Mesenteric fat pad (tissue), 1 donor: ENCODE results near the gene LIMK2. TPM values are rescaled to one million over a fixed set of nuclear protein-coding genes. Genes with fewer than 3 reads are reported as not detected.
"Not testable (repeated sequence)": the region's sequence is repeated elsewhere in the genome, so short reads cannot be mapped to it uniquely, and the experiment has no call there.

Experiments
- DNase-seq: peaks from one replicate; pipeline ENCODE4 v3.0.0-alpha.2; 2020; ENCODE audit warnings: low spot score
- total RNA-seq: library from RNA; stranded (reverse); fragmentation: NEBNext Ultra II Directional; extraction: Animal tissue kit (Norgen Biotek cat#: 25700); gene quantifications from one replicate; pipeline ENCODE4 v1.2.1, GENCODE V29; 2021
- donor health status: DM: yes; HTN: yes; CAD: no.

Gene LIMK2
- total RNA-seq, 1 donor from 2014 or later, result 52.1 TPM

GRCh38 chr22:31241936-31242335 lies 29.8 kb downstream of the LIMK2 start:
- DNase-seq, result no peak

GRCh38 chr22:31243339-31244045 lies 31.4 kb downstream of the LIMK2 start:
- no peak for DNase-seq

- peak; percentile 85 for DNase-seq
Observed at GRCh38 chr22:31244046-31244942, 32.2 kb downstream of the LIMK2 start.

GRCh38 chr22:31244943-31245451 lies 32.9 kb downstream of the LIMK2 start:
- no peak for DNase-seq

GRCh38 chr22:31245998-31246397 lies 33.9 kb downstream of the LIMK2 start:
- not testable (repeated sequence) for DNase-seq

GRCh38 chr22:31246687-31247086 lies 34.6 kb downstream of the LIMK2 start:
- DNase-seq, result no peak

GRCh38 chr22:31247726-31248125 lies 35.6 kb downstream of the LIMK2 start:
- no peak for DNase-seq

- DNase-seq, result peak; percentile 86
Observed at GRCh38 chr22:31248138-31248745, 36.1 kb downstream of the LIMK2 start.

GRCh38 chr22:31248965-31249958 lies 37.2 kb downstream of the LIMK2 start:
- no peak for DNase-seq

- no peak for DNase-seq
Observed at GRCh38 chr22:31250740-31251600, 38.9 kb downstream of the LIMK2 start.

GRCh38 chr22:31253949-31254348 lies 41.9 kb downstream of the LIMK2 start:
- DNase-seq, result peak; percentile 55

- no peak for DNase-seq
Observed at GRCh38 chr22:31259798-31260473, 47.8 kb downstream of the LIMK2 start.

- DNase-seq, result no peak
Observed at GRCh38 chr22:31260474-31260856, 48.4 kb downstream of the LIMK2 start.

- no peak for DNase-seq
Observed at GRCh38 chr22:31262312-31263133, 50.4 kb downstream of the LIMK2 start.

GRCh38 chr22:31263896-31264640 lies 52.0 kb downstream of the LIMK2 start:
- DNase-seq, result no peak

- no peak for DNase-seq
Observed at GRCh38 chr22:31268281-31268680, 56.2 kb downstream of the LIMK2 start.

GRCh38 chr22:31269892-31270579 lies 57.9 kb downstream of the LIMK2 start:
- no peak for DNase-seq
